Dermis blood vessel endothelial cell (primary cell): Measurements from ENCODE around the gene KRTAP5-6. TPM values are rescaled to one million over a fixed set of nuclear protein-coding genes. Genes with fewer than 3 reads are reported as not detected.

Experiments used
- DNase-seq: peaks from one replicate; pipeline ENCODE4 v3.0.0; 2010
- total RNA-seq: library from RNA; depleted of rRNA; stranded (reverse); fragments of >200 nt; gene quantifications from 2 replicates; pipeline ENCODE4 v1.2.3, GENCODE V29; 2014

KRTAP5-6 gene
- total RNA-seq, 1 donor from 2014 or later = not detected

DNA sequence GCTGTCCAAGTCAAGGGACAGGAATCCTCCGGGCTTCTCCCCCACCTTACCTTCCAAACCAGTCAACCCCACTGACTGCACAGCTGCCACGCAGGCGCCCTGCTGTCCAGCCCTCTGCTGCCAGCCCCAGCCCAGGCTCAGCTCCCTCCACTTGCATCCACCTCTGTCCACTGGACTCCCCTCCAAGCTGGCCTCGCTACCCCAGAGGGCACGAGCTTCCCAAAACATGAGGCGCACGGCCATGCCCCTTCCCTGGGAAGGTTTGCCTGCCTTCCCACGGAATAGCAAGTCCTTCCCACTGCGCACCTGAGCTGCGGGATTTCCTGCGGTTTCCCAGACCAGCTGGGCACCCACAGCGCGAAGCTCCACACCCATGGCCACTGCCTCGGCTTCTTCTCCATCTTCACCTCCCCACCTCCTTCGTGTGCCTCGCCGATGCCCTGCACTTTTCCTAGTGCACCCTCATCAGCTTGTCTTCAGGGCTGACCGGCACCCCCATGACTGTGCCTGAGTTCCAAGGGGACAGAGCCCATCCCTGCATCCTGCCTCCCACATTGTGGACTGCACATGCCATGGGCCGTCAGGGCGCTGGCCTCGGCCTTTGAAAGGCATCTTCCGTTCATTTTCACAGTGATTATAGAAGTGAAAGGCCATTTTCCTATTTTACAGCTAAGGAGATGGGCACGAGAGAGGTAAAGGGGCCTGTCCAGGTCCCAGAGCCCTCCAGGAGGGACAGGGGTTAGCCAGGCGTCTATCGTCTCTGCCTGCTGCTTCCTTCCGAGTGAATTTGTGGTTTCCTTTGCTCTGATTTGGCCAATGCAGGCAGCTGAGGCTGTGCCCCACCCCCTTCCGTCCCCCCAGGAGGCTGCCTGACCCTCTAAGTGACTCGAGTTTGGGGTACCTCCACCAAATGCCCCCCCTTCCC, 37.0 kb downstream of the KRTAP5-6 start:
- no peak for DNase-seq

DNA sequence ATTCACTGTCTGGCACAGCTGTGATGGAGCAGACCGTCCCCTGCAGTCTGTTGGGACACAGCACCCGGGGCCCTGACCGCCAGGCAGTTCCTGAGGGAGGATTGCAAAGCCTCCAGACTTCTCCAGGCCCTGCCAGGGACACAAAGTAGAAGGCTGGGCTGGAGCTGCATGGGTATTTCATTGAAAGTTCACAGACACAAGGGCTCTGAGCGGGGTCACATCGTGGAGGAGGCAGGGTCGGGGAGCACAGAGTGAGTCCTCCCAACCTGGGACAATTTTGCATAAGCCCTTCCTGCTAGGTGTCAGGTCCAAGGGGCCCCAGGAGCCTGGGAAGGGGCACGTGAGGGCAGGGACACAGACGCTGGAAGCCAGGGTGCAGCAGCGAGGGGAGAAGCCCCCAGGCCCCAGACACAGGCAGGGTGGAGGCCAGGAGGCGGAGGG, 37.7 kb downstream of the KRTAP5-6 start:
- no peak for DNase-seq

DNA sequence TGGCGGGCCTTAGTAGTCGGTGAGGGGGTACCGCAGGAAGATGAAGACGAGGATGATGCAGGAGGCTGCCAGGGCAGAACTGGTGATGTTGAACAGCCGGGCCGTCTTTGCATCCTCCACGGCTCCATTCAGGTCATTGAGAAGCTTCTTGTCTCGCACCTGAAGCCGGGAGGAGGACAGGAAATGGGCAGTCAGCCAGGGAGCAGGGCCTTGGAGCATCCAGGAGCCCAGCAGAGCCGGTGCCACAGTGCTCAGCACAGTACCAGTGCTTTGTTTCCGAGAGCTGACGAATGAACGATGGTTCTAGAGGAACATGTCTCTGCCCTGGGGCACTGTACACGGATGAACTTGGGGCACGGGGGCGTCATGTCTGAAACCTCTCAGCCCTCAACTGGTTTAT, 38.3 kb downstream of the KRTAP5-6 start:
- no peak for DNase-seq

DNA sequence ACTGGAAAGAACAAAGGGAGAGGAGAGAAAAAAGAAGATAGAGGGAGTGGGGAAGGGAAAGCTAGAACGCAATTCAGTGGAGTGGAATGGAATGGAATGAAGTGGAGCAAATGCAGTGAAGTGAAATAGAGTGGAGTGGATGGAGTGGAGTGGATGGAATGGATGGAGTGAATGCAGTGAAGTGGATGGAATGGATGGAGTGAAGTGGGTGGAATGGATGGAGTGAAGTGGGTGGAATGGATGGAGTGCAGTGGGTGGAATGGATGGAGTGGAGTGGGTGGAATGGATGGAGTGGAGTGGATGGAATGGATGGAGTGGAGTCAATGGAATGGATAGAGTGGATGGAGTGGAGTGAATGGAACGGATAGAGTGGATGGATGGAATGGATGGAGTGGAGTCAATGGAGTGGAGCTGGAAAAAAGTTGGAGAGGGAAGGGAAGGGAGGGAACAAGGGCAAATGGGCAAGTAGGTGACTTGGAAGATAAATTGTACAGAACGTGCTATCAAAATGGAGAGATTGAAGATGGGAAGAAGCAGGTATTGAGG, 39.5 kb downstream of the KRTAP5-6 start:
- DNase-seq = no peak

DNA sequence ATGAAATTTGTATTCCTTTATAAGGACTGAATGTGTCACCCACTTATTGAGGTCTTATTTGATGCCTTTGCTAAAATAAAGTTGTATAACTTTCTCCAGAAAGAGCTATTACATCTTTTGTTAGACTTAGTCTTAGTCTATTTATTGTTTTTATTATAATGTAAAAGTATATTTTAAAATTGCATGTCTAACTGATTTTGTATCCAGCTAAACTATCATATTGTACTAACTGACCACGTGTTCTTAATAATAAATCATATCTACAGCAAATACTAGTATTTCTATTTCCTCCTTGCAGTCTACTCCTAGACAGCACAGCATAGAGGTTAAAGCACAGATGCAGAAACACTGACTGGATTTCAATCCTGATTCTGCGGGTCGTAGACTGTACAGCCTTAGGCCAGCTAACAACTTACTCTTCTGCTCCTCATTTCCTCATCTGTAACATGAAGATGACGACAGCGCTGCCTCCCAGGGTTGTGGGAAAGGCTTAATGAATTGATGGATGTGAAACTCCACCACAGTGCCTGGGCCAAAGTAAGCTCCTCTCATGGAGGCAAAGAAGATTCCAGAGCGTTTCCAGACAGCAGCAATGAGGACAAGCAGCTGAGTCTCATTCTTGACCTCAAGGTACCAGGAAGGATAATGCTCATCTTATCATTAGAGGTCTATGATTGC, 40.2 kb downstream of the KRTAP5-6 start:
- DNase-seq = no peak

DNA sequence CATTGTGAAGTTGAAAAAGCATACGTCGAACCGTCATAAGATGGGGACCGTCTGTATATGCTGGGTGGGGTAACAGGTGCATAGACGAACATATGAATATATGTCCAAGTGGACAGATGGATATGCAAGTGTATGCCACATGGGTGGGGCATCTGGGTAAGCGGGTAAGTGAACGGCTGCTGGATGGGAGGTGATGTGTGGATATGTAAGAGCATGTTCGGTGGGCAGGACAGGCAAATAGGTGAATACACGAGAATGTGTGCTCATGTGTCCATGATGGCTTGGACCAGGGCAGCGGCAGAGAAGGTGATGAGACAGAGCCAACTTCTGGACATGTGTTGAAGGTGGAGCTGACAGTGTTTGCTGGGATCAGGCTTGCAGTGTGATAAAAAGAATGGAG, 41.4 kb downstream of the KRTAP5-6 start:
- DNase-seq = no peak

DNA sequence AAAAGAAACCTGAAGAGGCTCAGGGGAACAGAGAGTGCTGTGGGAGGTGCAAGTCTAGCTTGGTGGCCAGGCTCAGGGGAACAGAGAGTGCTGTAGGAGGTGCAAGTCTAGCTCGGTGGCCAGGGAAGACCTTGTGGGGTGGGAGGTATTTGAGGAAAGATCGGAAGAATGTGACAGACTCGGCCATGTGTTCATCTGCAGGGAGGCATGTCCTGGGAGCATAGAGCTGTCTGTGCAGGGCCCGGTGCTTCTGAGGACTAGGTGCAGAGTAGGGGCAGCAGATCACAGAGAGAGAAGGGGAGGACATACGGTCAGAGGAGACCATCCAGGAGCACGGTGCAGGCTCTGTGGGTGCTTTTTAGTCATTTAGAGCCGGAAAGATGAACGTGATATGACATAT, 42.6 kb downstream of the KRTAP5-6 start:
- no peak for DNase-seq

DNA sequence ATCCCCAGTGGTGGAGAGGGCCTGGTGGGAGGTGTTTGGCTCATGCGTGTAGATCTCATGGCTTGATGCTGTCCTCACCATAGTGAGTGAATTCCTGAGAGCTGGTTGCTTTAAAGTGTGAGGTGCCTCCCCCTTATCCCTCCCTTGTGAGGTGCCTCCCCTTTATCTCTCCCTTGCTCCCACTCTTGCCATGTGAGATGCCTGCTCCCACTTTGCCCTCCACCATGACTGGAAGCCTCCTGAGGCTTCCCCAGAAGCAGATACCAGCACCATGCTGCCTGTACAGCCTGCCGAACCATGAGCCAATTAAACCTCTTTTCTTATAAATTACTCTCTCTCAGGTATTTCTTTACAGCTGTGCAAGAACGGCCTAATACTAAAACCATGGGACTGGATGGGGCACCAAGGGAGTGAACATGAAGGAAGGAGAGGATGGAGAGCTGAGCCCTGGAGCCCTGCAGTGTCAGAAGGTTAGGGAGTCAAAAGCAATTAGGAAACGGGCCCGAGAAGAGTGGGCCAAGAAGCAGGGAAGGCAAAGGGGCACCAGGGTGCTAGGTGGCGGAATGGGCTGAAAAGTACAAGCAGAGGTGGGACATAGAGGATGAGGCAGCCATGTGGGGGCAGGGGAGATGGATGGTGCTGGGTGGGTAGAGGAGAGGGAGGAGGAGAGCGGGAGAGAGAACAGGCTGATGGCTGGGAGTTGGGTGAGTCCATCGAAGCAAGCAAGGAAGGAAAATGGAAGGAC, 44.0 kb downstream of the KRTAP5-6 start:
- no peak for DNase-seq

DNA sequence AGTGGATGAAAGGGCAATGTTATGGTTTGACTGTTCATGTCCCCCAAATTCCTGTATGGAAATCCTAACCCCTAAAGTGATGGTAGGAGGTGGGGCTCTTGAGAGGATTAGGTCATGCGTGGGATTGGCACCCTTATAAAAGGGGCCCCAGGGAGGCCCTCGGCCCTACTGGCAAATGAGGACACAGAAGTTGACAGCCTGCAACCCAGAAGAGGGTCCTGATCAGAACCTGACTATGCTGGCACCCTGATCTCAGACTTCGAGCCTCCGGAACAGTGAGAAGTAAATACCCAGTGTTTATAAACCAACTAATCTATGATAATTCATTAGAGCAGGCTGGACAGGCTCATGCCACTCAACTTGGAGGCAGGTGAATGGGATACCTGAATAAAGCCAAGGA, 44.7 kb downstream of the KRTAP5-6 start:
- no peak for DNase-seq

DNA sequence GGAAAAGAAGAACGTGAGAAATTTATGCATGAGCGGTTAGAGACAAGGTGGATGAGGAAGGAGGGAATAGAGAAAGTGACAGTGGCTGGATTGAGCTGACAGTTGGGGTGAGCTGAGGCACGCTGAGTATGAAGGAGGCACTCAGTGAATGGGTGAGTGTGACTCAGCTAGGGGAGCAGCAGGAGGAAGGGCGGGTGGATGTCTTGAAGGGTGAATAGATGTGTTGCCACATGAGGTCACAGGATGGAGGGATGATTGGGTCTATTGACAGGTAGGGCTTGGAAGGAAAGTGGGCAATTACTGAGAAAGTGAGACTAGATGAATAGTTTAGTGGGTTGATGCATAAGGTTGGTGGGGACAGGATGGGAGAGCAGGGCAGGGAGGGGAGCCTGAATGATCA, 45.4 kb downstream of the KRTAP5-6 start:
- DNase-seq = no peak

DNA sequence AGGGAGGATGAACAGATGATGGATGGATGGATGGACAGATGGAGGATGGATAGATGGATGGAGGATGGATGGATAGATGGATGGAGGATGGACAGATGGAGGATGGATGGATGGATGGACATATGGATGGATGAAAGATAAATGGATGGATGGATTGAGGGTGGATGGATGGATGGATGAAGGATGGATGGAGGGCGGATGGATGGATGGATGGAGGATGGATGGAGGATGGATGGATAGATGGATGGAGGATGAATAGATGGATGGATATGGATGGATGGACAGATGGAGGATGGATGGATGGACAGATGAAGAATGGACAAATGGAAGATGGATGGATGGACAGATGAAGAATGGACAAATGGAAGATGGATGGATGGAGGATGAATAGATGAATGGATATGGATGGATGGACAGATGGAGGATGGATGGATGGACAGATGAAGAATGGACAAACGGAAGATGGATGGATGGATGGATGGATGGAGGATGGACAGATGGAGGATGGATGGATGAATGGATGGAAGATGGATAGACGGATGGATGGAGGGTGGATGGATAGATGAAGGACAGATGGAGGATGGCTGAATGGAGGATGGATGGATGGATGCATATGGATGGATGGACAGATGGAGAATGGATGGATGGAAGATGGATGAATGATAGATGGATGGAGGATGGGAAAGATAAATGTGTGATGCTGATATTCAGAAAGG, 46.0 kb downstream of the KRTAP5-6 start:
- no peak for DNase-seq

DNA sequence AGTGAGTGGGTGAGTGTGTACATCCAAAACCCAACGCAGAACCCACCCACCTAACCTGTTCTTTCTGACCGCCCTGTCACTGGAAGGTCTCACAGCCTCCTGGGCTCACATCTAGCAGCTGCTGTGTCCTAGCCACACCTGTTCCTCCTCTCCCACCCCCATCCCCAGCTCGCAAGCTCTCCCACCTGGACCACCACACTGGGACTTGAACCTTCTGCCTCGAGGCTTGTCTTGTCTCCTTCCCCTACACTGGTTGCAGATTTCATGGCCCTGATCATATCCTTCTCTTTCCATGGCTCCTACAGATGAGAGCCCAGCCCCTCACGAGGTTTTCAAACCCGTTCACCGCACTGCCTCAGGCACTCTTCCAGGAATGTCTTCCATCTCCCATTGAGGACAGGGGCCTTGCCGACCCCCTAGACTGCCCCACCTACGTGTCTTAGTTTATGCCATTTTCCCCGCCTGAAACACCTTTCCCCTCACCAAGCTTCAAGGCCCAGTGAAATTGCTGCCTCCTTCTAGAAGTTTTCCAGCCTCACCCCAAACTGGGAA, 46.7 kb downstream of the KRTAP5-6 start:
- DNase-seq = no peak

DNA sequence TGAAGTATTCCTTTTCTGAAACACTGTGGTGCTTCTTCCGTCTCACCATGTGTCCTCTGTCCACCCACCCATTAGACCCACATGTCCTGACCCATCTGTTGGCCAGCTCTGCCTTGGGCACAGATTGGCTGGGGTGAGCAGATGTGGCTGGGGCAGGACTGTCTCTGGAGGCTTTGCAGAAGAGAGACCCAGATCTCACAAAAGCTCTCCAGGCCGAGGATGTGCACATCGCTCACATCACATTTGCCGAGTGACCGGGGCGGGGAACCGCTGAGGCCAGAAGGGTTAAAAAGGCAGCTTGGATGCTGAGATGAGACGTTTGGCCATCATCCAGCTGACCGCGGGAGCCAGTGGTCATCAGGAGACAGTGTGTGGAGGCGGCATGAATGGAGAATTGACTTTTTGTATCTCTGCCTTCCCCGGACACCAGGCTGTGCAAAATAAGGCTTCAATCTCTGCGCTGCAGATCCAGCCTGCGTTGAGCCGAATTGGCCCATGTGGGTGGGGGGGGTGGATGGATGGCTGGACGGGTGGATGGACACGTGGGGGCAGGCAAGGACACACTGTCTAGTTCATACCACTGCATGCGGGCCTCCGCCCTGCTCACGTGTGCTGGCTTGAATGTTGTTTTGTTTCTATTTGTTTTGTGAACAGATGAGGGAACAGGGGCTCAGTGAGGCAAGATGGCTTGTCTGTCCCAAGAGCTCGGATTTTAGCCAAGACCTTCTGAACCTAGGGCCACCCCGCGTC, 47.3 kb downstream of the KRTAP5-6 start:
- DNase-seq = no peak

DNA sequence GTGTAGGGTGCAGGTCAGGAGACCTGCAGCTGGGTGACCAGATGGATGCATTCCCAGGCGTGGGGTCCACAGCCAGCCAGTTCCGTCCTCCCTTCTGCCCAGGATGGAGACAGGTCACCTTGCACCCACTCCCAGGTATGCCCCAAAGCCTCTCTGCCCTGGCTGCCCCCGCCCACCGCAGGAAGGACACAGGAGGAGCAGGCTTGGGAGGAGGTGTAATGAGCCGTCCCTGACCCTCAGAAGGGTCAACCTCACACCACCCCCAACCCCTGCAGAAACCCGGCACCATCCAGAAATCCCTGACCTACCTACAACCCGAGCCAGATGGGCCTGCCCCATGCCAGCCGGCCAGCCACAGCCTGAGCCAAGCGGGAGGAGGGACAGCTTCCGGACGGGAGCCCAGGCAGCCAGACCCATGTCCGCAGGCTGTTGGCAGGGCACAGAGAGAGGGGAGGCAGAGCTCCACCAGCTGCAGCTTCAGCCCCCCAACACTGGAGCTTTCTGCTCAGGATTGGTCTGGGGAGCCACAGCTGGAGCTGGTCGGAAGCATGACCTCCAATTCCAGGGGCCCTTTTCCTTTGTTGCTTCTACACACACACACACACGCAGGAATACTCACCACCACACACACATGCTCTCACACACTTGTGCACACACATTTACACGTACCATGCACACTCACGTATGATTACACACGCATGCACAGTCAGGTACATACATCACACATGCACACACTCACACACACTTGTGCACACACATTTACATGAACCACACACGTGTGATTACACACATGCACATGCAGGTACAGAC, 48.1 kb downstream of the KRTAP5-6 start:
- DNase-seq = no peak

DNA sequence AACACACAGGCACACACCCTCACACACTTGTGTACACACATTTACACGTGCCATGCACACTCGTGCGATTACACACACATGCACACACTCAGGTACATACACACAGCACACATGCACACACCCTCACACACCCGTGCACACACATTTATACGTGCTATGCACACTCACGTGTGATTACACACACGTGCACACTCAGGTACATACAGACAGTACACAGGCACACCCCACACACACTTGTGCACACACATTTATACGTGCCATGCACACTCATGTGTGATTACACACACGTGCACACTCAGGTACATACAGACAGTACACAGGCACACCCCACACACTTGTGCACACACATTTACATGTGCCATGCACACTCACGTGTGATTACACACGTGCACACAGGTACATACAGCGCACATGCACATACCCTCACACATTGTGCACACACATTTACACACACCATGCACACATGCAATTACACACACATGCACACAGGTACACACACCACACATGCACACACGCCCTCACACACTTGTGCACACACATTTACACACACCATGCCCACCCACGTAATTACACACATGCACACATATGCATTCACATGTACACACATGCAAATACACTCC, 48.8 kb downstream of the KRTAP5-6 start:
- DNase-seq = no peak

DNA sequence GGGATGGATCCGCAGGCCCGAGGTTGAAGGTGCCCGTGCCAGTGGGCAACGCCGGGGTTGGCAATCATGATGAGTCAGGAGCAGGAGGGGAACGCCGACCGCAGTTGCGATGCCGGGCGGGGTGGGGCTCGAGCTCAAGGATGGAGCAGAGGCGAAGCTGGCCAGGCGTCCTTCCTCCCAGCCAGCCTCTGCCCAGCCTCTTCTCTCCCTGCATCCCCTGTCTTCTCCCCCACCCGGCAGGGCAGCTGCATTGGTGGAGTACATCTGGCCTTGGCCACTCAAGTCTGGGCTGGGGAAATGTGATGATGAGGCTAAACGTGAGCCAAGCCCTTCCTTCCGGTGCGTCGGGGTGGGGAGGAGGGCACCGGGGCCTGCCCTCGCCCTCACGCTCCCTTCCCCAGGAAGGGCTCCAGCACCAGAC, 49.5 kb downstream of the KRTAP5-6 start:
- DNase-seq = no peak

DNA sequence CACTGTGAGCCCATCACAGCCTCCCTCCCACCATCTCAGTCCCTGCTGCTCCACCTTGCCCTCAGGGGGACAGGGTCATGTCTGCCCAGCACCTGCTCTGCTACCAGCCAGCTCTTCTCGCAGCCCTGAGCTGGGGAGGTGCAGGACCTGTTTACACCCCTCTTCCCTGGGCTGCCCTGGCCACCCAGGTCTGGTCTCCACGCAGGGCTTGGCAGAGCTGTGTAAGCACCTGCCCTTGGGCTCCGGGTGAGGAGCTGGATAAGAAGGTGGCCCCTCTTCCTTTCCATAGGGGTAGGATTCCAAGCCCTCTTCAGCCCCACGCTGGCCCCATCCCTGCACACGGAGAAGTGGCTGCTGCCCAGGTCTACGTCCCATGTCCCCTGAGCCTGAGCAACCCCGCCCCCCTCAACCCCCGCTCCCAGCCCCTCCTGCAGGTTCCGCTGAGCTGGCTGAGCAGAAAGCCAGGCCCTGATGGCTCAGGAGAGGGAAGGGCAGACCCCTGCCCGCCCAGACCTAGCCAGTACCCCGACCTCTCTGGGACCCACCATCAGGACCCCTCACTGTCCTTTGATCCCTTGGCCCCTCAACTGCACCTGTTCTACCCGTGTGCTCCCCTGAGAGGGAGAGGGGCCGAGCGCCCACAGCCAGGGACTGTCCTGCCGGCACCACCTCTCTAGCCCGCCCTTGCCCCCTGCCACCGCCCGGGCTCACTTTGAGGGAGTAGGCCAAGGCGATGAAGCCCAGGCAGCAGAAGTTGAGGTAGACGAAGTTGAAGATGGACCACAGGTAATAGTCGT, 50.2 kb downstream of the KRTAP5-6 start:
- DNase-seq = no peak
